SJSA1 (cell line): ENCODE results near the gene CAMTA1. TPM values are rescaled to one million over a fixed set of nuclear protein-coding genes. Genes with fewer than 3 reads are reported as not detected.

ENCODE experiments used
- DNase-seq, 2 experiments: peaks; one replicate each; pipeline ENCODE4 v3.0.0-alpha.2; 2015 to 2020; ENCODE audit warnings: low spot score in 2 of 2, low read depth in 1 of 2
- H3K27ac ChIP-seq: fragments of 250-450 bp; sonication (Bioruptor Pico); 2 replicates; pipeline ENCODE4 v1.5.1; 2020; ENCODE audit warnings: mild to moderate bottlenecking, moderate library complexity
- H3K27me3 ChIP-seq: fragments of 250-450 bp; sonication (Bioruptor Pico); replicated peaks from 2 replicates; pipeline ENCODE4 v1.5.1; 2020; ENCODE audit warnings: mild to moderate bottlenecking, moderate library complexity
- H3K36me3 ChIP-seq: fragments of 250-450 bp; sonication (Bioruptor Pico); 2 replicates; pipeline ENCODE4 v1.5.1; 2020; ENCODE audit warnings: mild to moderate bottlenecking
- H3K4me1 ChIP-seq: fragments of 250-450 bp; sonication (Bioruptor Pico); replicated peaks from 2 replicates; pipeline ENCODE4 v1.6.1; 2021; ENCODE audit warnings: mild to moderate bottlenecking
- H3K4me3 ChIP-seq: fragments of 250-450 bp; sonication (Bioruptor Pico); 2 replicates; pipeline ENCODE4 v1.5.1; 2020; ENCODE audit warnings: mild to moderate bottlenecking
- H3K9me3 ChIP-seq: fragments of 250-450 bp; sonication (Bioruptor Pico); replicated peaks from 2 replicates; pipeline ENCODE4 v1.5.1; 2020; ENCODE audit warnings: mild to moderate bottlenecking
- total RNA-seq: library from RNA; depleted of rRNA; stranded (reverse); fragments of >200 nt; shearing (Covaris generic); gene quantifications from 2 replicates; pipeline ENCODE4 v1.2.3, GENCODE V29; 2014

CAMTA1 gene
- total RNA-seq, 1 experiment from 2014 or later = 136 TPM

DNA sequence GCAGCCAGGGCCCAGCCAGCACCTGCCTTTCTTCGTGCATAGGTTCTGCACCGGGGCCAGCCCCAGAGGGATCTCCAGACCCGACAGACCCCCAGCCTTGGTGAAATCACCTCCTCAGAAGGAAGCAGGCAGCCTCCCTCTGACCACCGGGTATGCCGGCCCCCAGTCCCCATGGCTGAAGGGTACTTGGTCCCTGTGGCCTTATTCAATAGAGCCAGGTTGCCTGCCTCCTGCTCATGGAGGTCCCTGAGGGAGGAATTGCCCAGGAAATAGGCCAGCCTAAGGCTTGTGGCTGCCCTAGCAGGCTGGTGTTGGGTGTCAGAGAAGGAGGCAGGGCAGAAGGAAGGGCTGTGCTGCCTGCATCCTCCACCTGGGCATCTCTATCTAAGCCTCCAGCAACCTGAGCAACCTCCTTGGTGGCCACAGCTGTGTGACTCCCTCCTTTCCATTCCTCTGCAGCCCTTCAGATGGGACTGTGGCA lies 647.7 kb downstream of the CAMTA1 start:
- no peak overlapping the region for H3K4me3 ChIP-seq

DNA sequence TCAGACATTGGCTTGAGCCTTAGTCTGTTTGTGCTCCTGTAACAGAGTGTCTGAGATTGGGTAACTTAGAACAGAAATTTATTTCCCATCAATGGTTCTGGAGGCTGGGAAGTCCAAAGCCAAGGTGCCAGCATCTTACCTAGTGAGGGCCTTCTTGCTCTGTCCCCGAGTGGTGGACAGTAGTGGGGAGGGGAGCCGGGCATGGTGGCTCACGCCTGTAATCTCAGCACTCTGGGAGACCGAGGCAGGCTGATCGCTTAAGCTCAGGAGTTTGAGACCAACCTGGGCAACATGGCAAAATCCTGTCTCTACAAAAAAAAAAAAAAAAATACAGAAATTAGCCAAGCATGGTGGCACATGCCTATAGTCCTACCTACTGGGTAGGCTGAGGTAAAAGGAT lies 649.3 kb downstream of the CAMTA1 start:
- Histone ChIP-seq H3K9me3 (no peaks in the 10 kb centered on the region; the same call in 1 of the 2 replicates), H3K27me3 (no peaks in the 10 kb centered on the region), H3K4me3 (no peak overlapping the region), H3K4me1 (no peaks in the 10 kb centered on the region), H3K27ac (no peak overlapping the region), H3K36me3 (no peaks in the 10 kb centered on the region)
- no peak for DNase-seq

More for the DNA sequence above, 647.7 kb downstream of the CAMTA1 start:
- no peak for DNase-seq
- no peaks in the 10 kb centered on the region for H3K27me3 ChIP-seq
- no peak overlapping the region for H3K27ac ChIP-seq
- no peaks in the 10 kb centered on the region; the same call in 1 of the 2 replicates for H3K9me3 ChIP-seq
- H3K36me3 ChIP-seq = no peaks in the 10 kb centered on the region
- H3K4me1 ChIP-seq = no peaks in the 10 kb centered on the region

DNA sequence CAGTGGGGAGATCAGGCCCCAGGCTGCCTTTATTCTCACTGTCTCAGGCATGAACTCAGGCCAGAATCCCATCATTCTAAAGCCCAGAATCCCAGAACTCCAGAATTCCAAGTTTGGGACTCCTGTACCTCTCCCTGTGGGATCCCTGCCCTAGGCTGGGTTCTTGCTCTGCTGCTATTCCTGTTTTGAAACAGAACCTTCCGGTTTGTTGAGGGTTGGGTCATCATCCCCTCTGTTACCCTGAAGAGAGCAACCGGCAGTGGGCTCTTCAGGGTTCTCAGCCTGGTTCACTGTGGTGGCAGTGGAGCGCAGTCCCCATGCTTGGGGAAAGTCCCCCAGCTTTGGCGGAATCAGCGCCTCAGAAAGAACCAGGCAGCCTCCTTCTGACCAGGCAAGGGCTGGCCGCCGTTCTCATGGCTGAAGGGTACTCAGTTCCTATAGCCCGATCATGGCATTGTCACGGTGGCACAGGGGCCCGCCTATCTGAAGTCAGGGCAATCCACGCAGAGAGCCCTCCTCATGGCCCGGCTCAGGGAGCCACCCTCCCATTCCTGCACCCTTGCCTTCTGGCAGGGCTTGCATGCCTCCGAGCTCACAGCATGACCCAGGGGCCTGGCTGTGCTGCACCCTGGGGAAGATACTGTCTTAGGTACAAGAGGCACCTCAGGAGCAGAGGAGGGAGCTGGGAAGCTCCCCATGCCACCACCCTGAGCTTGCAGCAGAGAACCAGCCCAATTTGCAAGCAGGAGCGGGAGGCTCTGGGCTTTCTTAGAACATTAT lies 650.2 kb downstream of the CAMTA1 start:
- no peaks in the 10 kb centered on the region for H3K36me3 ChIP-seq
- no peak for DNase-seq
- no peaks in the 10 kb centered on the region for H3K9me3 ChIP-seq
- no peaks in the 10 kb centered on the region for H3K27me3 ChIP-seq
- H3K27ac ChIP-seq = no peak overlapping the region
- H3K4me1 ChIP-seq = no peaks in the 10 kb centered on the region
- no peak overlapping the region for H3K4me3 ChIP-seq

DNA sequence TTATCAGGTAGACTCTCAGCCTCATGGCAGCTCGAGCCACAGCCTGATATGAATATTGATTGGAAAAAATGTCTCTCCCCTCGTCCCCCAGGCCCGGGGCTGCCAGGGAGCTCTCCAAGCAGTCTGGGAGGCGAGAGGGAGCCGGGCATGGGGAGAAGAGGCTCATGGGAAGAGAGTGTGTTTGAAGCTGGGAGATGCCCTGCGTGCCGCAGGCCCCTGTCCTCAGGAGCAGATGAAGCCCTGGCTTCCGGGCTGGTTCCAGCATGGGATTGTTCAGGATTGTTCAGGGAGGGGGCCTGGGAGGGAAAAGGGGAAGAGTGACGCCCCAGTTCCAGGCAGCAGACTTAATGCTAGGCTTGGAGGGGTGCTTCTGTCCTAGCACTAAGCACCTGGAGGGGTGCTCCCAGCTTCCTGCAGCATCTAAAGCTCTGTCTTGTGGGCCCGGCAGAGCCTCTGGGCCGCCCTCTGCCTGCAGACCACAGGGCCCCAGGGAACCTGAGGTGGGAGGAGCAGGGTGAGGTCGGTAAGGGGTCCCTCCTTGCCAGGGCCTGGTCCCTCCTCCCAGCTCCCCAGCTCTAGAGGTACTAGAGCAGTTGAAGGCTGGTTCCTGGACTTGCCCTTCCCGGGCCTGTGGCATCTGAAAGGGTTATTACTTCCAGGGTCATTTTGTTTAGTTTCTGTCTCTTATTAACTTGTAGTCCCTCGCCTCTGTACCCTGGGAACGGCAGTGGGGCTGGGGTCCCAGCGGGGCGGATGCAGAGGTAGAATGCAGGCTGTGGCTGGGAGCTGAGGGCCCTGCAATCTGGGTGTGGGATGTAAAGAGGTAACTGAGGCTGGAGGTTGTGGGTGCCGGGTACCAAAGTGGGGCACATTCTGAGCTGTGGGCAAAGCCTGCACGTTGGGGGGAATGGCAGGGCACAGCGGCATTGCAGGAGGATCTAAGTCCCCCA lies 651.1 kb downstream of the CAMTA1 start:
- Histone ChIP-seq H3K4me1 (no peaks in the 10 kb centered on the region), H3K27ac (no peak overlapping the region), H3K36me3 (no peaks in the 10 kb centered on the region), H3K27me3 (no peaks in the 10 kb centered on the region), H3K4me3 (no peak overlapping the region), H3K9me3 (no peaks in the 10 kb centered on the region)
- no peak for DNase-seq

DNA sequence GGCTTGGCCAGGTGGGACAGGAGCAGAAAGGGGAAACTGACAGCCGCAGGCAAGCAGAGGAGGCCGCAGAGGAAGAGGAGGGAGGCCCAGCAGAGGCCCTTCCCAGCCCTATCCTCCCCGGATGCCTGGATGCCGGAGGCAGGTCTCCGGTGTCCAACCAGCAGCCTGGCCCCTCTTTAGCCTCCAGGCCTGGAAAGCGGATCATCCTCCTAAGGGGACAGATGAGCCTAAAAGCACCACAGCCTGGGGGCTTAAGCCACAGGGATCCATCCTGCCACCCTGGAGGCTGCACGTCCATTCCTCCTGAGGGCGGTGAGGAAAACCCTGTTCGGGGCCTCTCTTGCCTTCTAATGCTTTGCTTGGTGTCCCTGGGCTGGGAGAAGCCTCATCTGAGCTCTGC lies 651.8 kb downstream of the CAMTA1 start:
- DNase-seq = no peak

DNA sequence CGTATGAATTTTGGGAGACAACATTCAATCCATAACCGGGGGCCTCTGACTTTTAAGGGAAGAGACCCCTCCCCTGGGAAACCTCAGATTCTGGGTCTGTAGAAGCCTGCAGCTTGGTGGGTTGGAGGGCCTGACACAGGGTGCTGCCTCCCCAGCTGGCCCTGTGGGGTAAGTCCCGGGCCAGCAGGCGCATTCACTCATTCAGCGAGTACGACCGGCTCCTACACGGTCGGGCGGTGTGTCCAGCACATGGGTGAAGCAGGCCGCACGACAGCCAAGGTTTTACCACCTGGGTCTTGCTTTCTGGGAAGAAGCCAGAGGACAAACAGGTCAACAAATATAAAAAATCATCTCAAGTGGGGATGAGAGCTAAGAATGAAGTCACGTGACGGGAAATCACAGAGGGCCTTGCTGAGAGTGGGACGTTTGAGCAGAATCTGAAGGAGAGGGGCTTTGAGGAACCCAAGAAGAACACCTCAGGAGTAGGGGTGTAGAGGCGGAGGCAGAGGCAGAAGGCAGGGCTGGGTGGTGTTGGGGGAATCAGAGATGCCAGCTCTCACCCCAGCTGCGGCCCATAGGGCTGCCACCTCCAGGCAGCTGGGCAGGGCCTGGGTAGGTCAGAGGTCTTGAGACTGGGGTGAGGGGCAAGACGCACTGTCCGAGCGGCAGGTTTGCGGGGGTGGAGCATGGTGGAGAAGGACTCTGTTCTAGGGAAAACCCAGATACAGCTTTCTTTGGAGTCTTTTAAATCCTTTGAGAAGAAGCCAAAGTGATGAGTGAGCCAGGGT lies 652.5 kb downstream of the CAMTA1 start:
- Histone ChIP-seq H3K9me3 (no peaks in the 10 kb centered on the region), H3K27me3 (no peaks in the 10 kb centered on the region), H3K4me1 (no peaks in the 10 kb centered on the region), H3K27ac (no peak overlapping the region), H3K36me3 (no peaks in the 10 kb centered on the region), H3K4me3 (no peak overlapping the region)
- DNase-seq = no peak

More for the DNA sequence above, 651.8 kb downstream of the CAMTA1 start:
- H3K9me3 ChIP-seq = no peaks in the 10 kb centered on the region
- no peak overlapping the region for H3K27ac ChIP-seq
- H3K4me1 ChIP-seq = no peaks in the 10 kb centered on the region
- no peaks in the 10 kb centered on the region for H3K27me3 ChIP-seq
- H3K4me3 ChIP-seq = no peak overlapping the region
- H3K36me3 ChIP-seq = no peaks in the 10 kb centered on the region

DNA sequence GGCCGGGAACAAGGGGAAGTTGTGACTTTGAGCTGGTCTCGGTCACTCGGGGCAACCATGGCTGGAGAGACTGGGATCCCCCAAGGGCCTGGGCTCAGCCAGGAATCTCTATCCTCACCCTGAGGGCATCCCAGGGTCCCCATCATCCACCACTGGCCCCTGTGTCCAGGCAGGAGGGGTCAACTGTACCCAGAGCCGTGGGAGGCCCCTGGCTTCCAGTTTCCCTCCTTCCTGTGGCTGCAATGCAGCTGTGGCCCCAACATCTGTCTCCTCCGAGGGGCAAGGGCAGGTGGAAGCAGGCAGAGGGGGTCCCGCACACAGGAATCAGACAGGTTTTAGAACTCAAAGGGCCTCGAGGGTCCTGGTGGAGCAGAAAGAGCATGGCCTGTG lies 653.1 kb downstream of the CAMTA1 start:
- no peaks in the 10 kb centered on the region for H3K36me3 ChIP-seq
- H3K4me1 ChIP-seq = no peaks in the 10 kb centered on the region
- no peak for DNase-seq
- no peaks in the 10 kb centered on the region for H3K9me3 ChIP-seq
- H3K27ac ChIP-seq = no peak overlapping the region
- no peak overlapping the region for H3K4me3 ChIP-seq
- H3K27me3 ChIP-seq = no peaks in the 10 kb centered on the region

DNA sequence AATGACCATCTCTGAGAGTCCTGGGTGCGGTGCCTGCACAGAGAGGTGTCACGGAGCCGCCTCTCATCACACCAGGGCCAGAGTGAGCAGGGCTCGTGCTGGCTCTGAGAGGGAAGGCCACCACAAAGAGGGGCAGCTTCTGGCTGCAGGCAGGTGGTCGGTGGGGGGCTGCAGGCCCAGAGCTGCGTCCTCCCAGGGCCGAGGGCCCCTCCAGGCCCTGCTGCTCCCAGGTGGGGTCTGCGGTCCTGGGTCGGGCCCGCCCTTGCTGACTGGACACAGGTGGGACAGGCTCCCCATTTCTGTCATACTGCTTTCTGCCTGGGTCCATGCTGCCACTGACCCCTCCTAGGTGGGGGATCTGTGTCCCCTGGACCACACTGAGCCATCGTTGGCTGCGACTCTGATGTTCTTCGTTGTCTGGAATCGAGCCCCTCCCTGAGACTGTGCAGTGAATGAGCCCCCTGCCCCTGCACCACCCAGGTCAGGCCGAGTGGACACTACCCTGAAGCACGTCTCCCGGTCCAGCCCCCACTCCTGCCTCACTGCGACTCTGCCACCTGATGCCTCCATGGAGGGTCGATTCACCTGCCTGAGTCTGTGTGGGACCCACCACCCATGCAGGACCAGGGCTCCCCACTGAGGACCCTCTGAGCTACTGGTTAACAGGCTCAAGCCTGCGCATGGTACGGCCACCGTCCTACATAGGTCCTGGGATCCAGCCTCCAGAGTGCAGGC lies 653.8 kb downstream of the CAMTA1 start:
- no peaks in the 10 kb centered on the region for H3K27me3 ChIP-seq
- no peaks in the 10 kb centered on the region for H3K9me3 ChIP-seq
- no peaks in the 10 kb centered on the region for H3K36me3 ChIP-seq
- DNase-seq = no peak
- no peak overlapping the region for H3K4me3 ChIP-seq
- H3K27ac ChIP-seq = no peak overlapping the region
- H3K4me1 ChIP-seq = no peaks in the 10 kb centered on the region

DNA sequence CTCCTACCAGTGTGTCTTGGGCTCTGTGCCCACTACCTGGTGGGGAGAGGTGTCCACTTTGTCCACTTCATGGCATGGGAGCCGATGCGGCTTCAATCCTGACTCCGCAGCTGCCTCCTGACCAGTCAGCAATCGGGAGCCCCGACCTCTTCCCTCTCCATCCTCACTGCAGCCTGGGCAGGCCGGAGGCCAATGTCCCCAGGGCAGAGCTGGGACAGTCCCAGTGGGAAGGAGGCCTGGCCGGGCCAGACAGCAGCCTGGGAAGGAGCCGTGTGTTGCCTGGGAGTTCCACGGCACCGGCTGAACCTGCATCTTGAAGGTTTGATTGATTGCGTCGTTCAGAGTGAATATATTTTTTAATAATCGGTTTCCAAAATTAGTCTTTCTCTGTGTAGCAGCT lies 654.9 kb downstream of the CAMTA1 start:
- Histone ChIP-seq H3K27ac (no peak overlapping the region), H3K4me3 (no peak overlapping the region), H3K36me3 (no peaks in the 10 kb centered on the region), H3K27me3 (no peaks in the 10 kb centered on the region), H3K9me3 (no peaks in the 10 kb centered on the region), H3K4me1 (no peaks in the 10 kb centered on the region)
- DNase-seq = no peak

DNA sequence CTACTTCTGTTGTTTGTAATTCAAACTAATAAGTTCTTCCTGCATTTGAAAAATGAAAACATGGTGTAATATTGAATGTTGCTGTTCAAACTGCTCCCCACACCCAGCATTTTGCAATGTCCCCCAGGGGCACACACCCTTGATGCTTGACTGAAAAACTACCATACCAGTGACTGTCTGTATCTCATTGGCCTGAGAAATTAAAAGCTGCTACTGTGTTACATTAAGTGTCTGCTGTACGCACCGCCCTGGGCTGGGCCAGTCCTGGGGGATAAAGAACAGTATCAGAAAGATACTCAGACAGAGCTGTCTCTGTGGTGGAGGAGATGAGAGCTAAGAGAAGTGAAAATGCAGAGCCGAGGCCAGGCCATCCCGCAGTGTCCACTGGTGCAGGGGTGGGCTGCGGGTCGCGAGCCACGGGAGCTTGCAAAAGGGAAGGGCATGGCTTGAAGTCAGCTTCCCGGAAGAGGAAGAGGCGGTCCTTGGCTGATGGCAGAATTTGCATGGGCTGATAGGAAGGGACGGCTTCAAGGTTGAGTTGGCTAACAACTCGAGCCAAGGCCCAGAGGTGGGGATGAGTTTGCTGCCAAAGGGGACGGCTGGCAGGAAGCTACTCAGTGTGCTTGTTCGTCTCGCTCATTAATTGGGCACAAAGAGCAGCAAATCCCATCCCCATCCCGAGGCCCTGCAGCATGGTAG lies 656.0 kb downstream of the CAMTA1 start:
- H3K4me3 ChIP-seq = no peak overlapping the region

DNA sequence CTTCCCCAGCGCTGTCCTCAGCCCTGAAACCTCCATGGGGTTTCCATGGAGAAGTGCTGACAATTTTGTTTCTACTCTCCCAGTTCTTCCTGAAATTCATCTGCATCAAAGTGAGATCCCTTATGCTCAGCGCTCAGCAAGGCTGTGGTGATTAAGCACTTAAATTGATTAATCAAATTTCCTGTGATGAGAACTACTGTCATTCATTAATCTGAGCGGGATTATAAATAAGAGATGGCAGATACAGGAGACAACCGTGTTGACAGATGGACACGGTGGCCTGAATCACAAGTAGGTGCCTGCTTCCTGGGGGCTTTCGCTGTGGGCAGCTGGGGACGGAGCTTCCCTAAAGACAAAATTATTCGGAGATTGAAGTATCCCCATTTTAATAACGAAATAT lies 656.8 kb downstream of the CAMTA1 start:
- Histone ChIP-seq H3K27ac (no peak overlapping the region), H3K27me3 (no peaks in the 10 kb centered on the region), H3K4me1 (no peaks in the 10 kb centered on the region), H3K36me3 (no peaks in the 10 kb centered on the region), H3K4me3 (no peak overlapping the region), H3K9me3 (no peaks in the 10 kb centered on the region)
- no peak for DNase-seq

More for the DNA sequence above, 656.0 kb downstream of the CAMTA1 start:
- H3K27ac ChIP-seq = no peak overlapping the region
- DNase-seq = no peak
- no peaks in the 10 kb centered on the region for H3K9me3 ChIP-seq
- H3K36me3 ChIP-seq = no peaks in the 10 kb centered on the region
- no peaks in the 10 kb centered on the region for H3K27me3 ChIP-seq
- H3K4me1 ChIP-seq = no peaks in the 10 kb centered on the region

DNA sequence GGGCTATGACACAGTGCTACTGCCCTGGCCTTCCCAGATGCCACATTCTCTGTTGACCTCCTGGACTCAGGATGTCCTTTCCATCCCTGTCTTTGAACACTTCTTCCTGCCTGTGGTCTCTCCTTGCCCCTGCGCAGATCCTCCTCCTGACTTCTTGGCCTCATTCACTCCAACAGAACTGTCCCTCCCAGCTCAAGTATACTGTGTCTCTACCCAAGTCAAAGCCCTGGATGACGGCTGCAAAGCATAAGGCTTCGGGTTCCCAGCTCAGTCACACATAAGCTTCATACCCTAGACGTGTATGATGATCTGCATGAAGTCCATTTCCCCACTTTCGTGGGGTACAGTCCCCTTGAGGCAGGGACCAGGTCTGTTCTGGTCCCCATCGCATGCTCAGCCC lies 657.7 kb downstream of the CAMTA1 start:
- H3K27me3 ChIP-seq = no peaks in the 10 kb centered on the region
- no peak overlapping the region for H3K27ac ChIP-seq
- H3K4me1 ChIP-seq = no peaks in the 10 kb centered on the region
- no peaks in the 10 kb centered on the region for H3K9me3 ChIP-seq
- no peak overlapping the region for H3K4me3 ChIP-seq
- no peaks in the 10 kb centered on the region for H3K36me3 ChIP-seq
- no peak for DNase-seq
